Measurements from ENCODE around the gene SEMA3E. TPM values are rescaled to one million over a fixed set of nuclear protein-coding genes. Genes with fewer than 3 reads are reported as not detected.

SEMA3E gene
- total RNA-seq, 2 experiments from 2014 or later = not detected

- DNase-seq (no peak), ATAC-seq (ENCODE audit: low read depth) (no peak)
- Mint-ChIP-seq H3K9me3 (no peaks in the 10 kb centered on the region), H3K4me3 (no peak overlapping the region), H3K36me3 (no peaks in the 10 kb centered on the region), H3K27ac (no peak overlapping the region), H3K4me1 (no peaks in the 10 kb centered on the region), H3K27me3 (no peaks in the 10 kb centered on the region)
- POLR2A ChIA-PET = no interaction called here
Measured at GRCh38 chr7:83519240-83519639, 129.7 kb downstream of the SEMA3E start.

GRCh38 chr7:83517035-83517700 is 131.8 kb downstream of the SEMA3E start:
- Mint-ChIP-seq H3K27me3 (no peaks in the 10 kb centered on the region), H3K9me3 (no peaks in the 10 kb centered on the region), H3K4me3 (no peak overlapping the region), H3K36me3 (no peaks in the 10 kb centered on the region), H3K4me1 (no peaks in the 10 kb centered on the region), H3K27ac (no peak overlapping the region)
- ATAC-seq (ENCODE audit: low read depth) = no peak
- DNase-seq = no peak
- POLR2A ChIA-PET = no interaction called here

- Mint-ChIP-seq H3K27ac (no peak overlapping the region), H3K4me1 (no peaks in the 10 kb centered on the region), H3K4me3 (no peak overlapping the region), H3K36me3 (no peaks in the 10 kb centered on the region), H3K27me3 (no peaks in the 10 kb centered on the region), H3K9me3 (no peaks in the 10 kb centered on the region)
- POLR2A ChIA-PET = no interaction called here
- ATAC-seq (ENCODE audit: low read depth) (no peak), DNase-seq (no peak)
Measured at GRCh38 chr7:83514977-83515376, 134.0 kb downstream of the SEMA3E start.

GRCh38 chr7:83509255-83510021 is 139.5 kb downstream of the SEMA3E start:
- POLR2A ChIA-PET = no interaction called here
- DNase-seq (no peak), ATAC-seq (ENCODE audit: low read depth) (no peak)
- H3K4me1 Mint-ChIP-seq = no peaks in the 10 kb centered on the region
- no peak overlapping the region for H3K4me3 Mint-ChIP-seq
- H3K36me3 Mint-ChIP-seq = no peaks in the 10 kb centered on the region
- H3K27ac Mint-ChIP-seq = no peak overlapping the region
- no peaks in the 10 kb centered on the region for H3K27me3 Mint-ChIP-seq
- no peaks in the 10 kb centered on the region for H3K9me3 Mint-ChIP-seq

GRCh38 chr7:83504330-83504729 is 144.6 kb downstream of the SEMA3E start:
- DNase-seq = no peak
- Mint-ChIP-seq H3K27me3 (no peaks in the 10 kb centered on the region), H3K27ac (no peak overlapping the region), H3K36me3 (no peaks in the 10 kb centered on the region), H3K9me3 (no peaks in the 10 kb centered on the region), H3K4me1 (no peaks in the 10 kb centered on the region), H3K4me3 (no peak overlapping the region)
- POLR2A ChIA-PET = no interaction called here
- ATAC-seq (ENCODE audit: low read depth) = no peak

- H3K4me3 Mint-ChIP-seq = no peak overlapping the region
- H3K4me1 Mint-ChIP-seq = no peaks in the 10 kb centered on the region
- H3K27ac Mint-ChIP-seq = no peak overlapping the region
- no peak for ATAC-seq (ENCODE audit: low read depth)
- no peaks in the 10 kb centered on the region for H3K9me3 Mint-ChIP-seq
- no peaks in the 10 kb centered on the region for H3K36me3 Mint-ChIP-seq
- no peaks in the 10 kb centered on the region for H3K27me3 Mint-ChIP-seq
- no peak for DNase-seq
- POLR2A ChIA-PET = no interaction called here
Measured at GRCh38 chr7:83502636-83503035, 146.3 kb downstream of the SEMA3E start.

GRCh38 chr7:83494683-83495082 is 154.3 kb downstream of the SEMA3E start:
- Mint-ChIP-seq H3K27me3 (no peaks in the 10 kb centered on the region), H3K4me1 (no peaks in the 10 kb centered on the region), H3K27ac (no peak overlapping the region), H3K4me3 (no peak overlapping the region), H3K9me3 (no peaks in the 10 kb centered on the region), H3K36me3 (no peaks in the 10 kb centered on the region)
- POLR2A ChIA-PET = no interaction called here
- ATAC-seq (ENCODE audit: low read depth) (no peak), DNase-seq (no peak)

- DNase-seq (no peak), ATAC-seq (ENCODE audit: low read depth) (no peak)
- Mint-ChIP-seq H3K4me3 (no peak overlapping the region), H3K4me1 (no peaks in the 10 kb centered on the region), H3K9me3 (no peaks in the 10 kb centered on the region), H3K27ac (no peak overlapping the region), H3K27me3 (no peaks in the 10 kb centered on the region), H3K36me3 (no peaks in the 10 kb centered on the region)
- POLR2A ChIA-PET = no interaction called here
Measured at GRCh38 chr7:83492802-83493201, 156.1 kb downstream of the SEMA3E start.

- no peaks in the 10 kb centered on the region for H3K36me3 Mint-ChIP-seq
- ATAC-seq (ENCODE audit: low read depth) = no peak
- H3K4me3 Mint-ChIP-seq = no peak overlapping the region
- H3K27me3 Mint-ChIP-seq = no peaks in the 10 kb centered on the region
- H3K4me1 Mint-ChIP-seq = no peaks in the 10 kb centered on the region
- POLR2A ChIA-PET = no interaction called here
- no peaks in the 10 kb centered on the region for H3K9me3 Mint-ChIP-seq
- no peak for DNase-seq
- H3K27ac Mint-ChIP-seq = no peak overlapping the region
Measured at GRCh38 chr7:83487801-83488200, 161.1 kb downstream of the SEMA3E start.

GRCh38 chr7:83486957-83487356 is 162.0 kb downstream of the SEMA3E start:
- Mint-ChIP-seq H3K4me1 (no peaks in the 10 kb centered on the region), H3K36me3 (no peaks in the 10 kb centered on the region), H3K27ac (no peak overlapping the region), H3K27me3 (no peaks in the 10 kb centered on the region), H3K4me3 (no peak overlapping the region), H3K9me3 (peaks cover 1% of the 10 kb centered on the region)
- POLR2A ChIA-PET = no interaction called here
- ATAC-seq (ENCODE audit: low read depth) (no peak), DNase-seq (no peak)

- H3K27ac Mint-ChIP-seq = no peak overlapping the region
- no peaks in the 10 kb centered on the region for H3K27me3 Mint-ChIP-seq
- H3K36me3 Mint-ChIP-seq = no peaks in the 10 kb centered on the region
- POLR2A ChIA-PET = no interaction called here
- no peak for ATAC-seq (ENCODE audit: low read depth)
- DNase-seq = no peak
- H3K4me3 Mint-ChIP-seq = no peak overlapping the region
- H3K9me3 Mint-ChIP-seq = peaks cover 1% of the 10 kb centered on the region
- no peaks in the 10 kb centered on the region for H3K4me1 Mint-ChIP-seq
Measured at GRCh38 chr7:83486536-83486935, 162.4 kb downstream of the SEMA3E start.

- Mint-ChIP-seq H3K27ac (no peak overlapping the region), H3K9me3 (peaks cover 1% of the 10 kb centered on the region), H3K4me3 (no peak overlapping the region), H3K36me3 (no peaks in the 10 kb centered on the region), H3K27me3 (no peaks in the 10 kb centered on the region), H3K4me1 (no peaks in the 10 kb centered on the region)
- DNase-seq (no peak), ATAC-seq (ENCODE audit: low read depth) (no peak)
- POLR2A ChIA-PET = no interaction called here
Measured at GRCh38 chr7:83484826-83485225, 164.1 kb downstream of the SEMA3E start.

- Mint-ChIP-seq H3K9me3 (peaks cover 1% of the 10 kb centered on the region), H3K36me3 (no peaks in the 10 kb centered on the region)
Measured at GRCh38 chr7:83484266-83484665, 164.7 kb downstream of the SEMA3E start.

GRCh38 chr7:83478616-83479015 is 170.3 kb downstream of the SEMA3E start:
- no peak overlapping the region for H3K4me3 Mint-ChIP-seq
- no peak for DNase-seq
- H3K9me3 Mint-ChIP-seq = peaks cover 1% of the 10 kb centered on the region
- no peak overlapping the region for H3K27ac Mint-ChIP-seq
- H3K36me3 Mint-ChIP-seq = no peaks in the 10 kb centered on the region
- no peaks in the 10 kb centered on the region for H3K27me3 Mint-ChIP-seq
- H3K4me1 Mint-ChIP-seq = no peaks in the 10 kb centered on the region
- POLR2A ChIA-PET = no interaction called here
- ATAC-seq (ENCODE audit: low read depth) = no peak

More at GRCh38 chr7:83484266-83484665, 164.7 kb downstream of the SEMA3E start:
- POLR2A ChIA-PET = no interaction called here
- Mint-ChIP-seq H3K4me3 (no peak overlapping the region), H3K27me3 (no peaks in the 10 kb centered on the region), H3K4me1 (no peaks in the 10 kb centered on the region), H3K27ac (no peak overlapping the region)
- DNase-seq (no peak), ATAC-seq (ENCODE audit: low read depth) (no peak)

Measured in activated naive CD8-positive, alpha-beta T cell treated with anti-CD3 and anti-CD28 coated beads, Interleukin-2, amount 10 ng/mL, durations not matched to agents 7 days and 5 days (primary cell).